Measurements from ENCODE around the gene TTLL3.

TTLL3 gene

DNA sequence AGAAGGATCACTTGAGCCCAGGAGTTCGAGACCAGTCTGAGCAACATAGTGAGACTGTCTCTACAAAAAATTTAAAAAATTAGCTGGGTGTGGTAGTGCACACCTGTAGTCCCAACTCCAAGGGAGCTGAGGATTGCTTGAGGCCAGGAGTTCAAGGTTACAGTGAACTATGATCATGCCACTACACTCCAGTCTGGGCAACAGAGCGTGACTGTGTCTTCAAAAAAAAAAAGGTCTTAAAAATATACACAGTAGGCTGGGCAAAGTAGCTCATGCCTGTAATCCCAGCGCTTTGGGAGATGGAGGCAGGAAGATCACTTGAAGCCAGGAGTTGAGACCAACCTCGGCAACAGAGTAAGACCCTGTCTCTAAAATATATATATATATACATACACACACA, 29.2 kb upstream of the TTLL3 start:
- DNase-seq (ENCODE audit: low read depth, low spot score) = no peak

DNA sequence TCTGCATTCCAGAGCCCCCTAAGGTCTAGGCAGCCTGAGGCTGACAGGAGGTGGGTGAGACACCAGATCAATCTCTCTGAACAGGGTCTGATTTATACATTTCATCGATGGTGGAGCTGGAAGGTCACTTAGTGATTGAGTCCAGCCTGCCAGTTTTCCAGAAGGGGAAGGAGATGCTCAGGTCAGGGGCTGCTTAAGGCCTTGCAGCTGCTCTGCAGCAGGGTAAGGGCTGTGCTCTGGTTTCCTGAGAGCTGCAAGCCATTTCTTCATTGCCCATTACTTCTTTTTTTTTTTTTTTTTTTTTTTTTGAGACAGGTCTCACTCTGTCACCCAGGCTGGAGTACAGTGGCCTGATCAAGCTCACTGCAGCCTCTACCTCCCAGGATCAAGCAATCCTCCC, 28.5 kb upstream of the TTLL3 start:
- no peak for DNase-seq (ENCODE audit: low read depth, low spot score)

DNA sequence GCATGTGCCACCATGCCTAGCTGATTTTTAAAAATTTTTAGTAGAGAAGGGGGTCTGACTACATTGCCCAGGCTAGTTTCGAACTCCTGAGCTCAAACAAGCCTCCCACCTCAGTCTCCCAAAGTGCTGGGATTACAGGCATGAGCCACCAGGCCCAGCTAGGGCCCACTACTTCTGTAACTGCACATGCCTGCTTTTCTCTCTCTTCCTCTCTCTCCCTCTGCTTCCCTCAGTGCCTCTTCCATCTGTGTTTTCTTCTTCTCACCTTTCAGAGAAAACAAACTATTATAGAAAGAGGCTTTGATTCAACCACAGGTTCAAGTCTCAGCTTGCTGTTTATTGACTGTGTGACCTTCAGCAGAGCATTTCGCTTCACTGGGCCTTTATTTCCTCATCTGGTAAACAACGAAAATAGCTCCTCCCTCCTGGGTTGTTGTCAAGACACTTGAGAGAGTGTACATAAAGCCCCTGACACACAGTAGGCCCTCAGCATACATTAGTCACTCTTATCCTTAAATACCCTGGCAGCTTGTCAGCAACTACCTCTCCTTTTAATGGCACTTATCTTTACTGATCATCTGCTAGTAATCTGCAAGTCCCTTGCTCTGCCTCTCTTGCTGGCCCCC, 28.0 kb upstream of the TTLL3 start:
- DNase-seq (ENCODE audit: low read depth, low spot score) = no peak

DNA sequence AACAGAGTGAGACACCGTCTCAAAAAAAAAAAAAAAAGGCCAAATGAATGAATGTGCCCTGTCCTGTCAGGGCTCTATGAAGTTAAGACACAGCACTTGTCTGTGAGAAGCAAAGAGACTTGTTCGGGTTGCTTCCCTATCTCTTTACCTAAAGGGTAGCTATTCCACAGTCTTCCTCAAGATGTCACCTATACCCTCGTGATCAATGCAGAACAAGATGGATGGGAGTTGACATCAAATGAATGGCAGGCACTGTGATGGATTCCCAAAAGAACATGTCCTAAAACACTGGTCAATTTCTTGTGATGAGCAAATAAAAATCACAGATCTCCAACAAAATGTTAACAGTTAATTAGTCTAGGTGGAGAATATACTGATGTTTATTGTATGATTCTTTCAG, 27.3 kb upstream of the TTLL3 start:
- DNase-seq (ENCODE audit: low read depth, low spot score) = no peak

DNA sequence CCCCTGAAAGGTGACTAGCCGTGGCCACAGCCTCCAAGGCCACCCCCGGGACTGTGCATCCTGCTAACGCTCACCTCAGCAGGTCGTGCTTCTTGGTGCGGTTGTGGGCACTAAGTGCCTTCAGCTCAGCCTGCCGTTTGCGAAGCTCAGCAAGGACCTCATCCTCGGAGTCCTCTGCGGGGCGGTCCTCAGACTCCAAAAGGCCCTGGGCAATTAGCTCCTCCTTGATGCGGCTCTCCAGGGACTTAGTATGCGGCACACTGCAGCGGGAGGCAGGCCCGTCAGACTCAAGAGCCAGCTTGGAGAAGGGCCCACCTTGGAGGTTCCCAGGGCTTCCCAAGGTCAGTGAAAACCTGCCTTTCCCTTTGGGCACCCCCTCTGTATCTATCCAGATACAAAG, 26.1 kb upstream of the TTLL3 start:
- DNase-seq (ENCODE audit: low read depth, low spot score) = no peak

DNA sequence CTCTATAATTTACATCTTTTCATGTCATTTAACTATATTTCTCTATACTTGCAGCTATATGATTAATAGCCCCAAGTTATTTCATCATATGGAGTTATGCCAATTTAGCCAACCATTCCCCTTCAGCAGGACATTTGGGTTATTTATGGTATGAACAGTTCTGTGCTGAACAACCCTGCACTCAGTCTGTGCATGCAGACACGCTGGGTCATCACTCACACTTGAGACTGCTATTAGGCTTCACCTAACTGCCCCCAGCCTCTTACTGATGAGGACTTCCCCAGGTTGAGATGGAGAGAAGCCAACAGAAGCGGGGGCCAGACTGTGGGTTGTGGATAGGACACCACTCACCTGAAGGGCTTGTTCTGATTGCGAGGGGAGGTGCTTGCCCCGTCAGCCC, 25.1 kb upstream of the TTLL3 start:
- no peak for DNase-seq (ENCODE audit: low read depth, low spot score)

DNA sequence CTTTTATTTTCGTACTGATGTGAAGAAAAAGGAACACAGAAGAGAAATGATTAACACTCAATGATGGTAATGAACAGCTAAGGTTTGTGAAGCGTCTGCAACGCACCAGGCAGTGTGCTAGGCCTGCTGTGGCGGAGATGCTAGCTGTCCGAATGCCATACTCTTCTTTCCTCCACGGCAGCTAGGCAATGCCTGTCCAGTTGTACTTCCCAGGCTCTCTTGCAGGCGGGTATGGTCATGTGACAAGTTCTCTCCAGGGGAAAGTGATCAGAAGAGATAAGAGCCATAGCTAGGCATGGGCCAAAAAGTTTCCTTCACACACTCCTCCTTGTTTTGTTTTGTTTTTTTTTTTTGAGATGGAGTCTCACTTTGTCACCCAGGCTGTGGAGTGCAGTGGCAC, 24.5 kb upstream of the TTLL3 start:
- DNase-seq (ENCODE audit: low read depth, low spot score) = no peak

DNA sequence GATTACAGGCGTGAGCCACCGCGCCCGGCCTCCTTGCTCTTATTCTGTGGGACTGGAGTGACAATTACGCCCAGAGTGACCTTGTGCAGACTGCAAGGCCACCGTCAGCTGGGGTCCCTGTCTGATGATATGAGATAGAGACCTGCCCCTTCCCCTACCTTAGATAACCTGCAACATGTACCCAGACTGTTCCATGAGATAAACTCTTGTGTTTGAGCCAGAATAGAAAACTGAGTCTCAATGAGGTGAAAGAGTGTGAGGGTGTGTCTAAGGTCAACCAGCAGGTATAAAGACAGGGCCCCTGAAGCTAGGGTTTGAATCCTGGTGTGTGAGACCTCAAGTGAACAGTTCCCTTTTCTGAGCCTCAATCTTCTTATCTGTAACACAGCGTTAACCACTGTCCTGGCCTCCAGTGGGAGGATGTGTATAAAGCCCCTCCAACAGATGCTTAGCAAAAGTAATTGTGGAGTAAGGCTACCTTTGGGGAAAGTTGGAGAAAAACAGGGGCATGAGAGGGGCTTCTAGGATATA, 23.8 kb upstream of the TTLL3 start:
- no peak for DNase-seq (ENCODE audit: low read depth, low spot score)

DNA sequence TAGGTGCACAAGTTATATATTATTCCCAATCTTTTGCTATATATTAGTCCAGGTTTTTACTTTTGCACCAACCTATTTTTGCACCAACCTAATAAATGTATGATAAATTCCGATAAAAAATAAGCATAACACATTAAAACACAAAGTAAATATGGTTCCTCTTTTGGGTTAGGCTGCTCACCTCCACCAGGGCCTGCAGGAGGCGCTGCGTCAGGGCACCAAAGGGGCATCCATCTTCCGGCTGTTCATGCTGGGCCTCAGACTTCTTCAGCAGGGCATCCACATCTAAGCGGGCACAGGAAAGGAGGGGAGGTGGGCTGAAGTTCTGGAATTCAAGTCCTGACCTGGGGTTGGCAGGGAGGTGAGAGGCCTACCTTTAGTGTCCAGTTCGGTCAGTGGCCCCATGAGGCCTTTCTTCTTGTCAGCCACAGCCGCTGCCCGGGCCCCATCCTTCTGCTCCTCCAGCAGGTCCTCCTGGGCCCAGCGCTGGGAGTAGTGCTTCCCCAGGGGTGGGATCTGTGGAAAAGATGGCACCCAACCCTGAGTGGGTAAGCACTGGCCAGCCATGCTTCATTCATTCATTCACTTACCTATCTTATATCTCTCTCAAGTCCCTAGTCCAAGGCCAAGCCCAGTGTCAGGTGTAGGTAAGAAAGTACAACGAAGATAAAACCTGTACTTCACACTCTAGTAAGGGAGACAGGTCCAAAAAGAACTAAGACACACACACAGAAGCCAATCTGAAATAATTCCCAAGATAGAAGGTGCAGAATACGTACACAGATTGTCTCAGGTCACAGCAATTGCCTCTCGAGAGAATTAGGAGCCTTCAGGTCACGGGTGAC, 23.0 kb upstream of the TTLL3 start:
- no peak for DNase-seq (ENCODE audit: low read depth, low spot score)

DNA sequence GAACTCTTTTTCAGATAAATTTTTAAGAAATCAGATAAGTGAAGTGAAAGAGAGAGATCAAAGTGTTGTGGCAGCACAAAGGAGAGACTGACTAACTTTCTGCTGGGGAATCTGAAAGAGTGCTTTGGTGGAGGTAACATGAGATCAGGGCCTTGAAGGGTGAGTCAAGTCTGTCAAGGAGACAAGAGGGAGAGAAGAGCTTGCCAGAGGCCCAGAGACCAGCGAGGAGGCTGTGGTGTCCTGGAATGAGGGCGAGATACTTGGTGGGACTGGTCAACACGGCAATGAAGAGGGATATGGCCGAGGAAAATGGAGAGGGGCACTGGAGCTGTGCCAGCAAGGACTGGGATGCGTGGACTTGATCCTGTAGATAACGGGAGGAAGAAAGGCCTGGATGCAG, 22.3 kb upstream of the TTLL3 start:
- DNase-seq (ENCODE audit: low read depth, low spot score) = peak; percentile 25

DNA sequence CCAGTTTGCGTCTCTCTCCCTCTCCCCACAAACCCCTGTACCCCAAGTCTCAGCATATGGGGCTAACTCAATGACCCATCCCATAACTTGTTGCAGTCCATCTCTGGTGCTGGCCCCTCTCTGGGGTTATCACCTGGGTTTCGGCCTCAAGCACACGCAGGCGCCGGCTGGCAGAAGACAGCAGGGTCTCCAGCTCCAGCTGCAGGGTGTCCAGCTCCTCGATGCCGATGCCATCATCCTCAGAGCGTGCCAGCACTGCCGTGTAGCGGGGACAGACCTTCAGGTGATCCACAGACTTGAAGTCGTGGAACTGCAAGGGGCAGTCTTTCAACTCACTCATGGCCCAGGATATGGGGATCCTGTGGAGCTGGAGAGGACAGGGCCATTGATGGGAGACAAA, 18.9 kb upstream of the TTLL3 start:
- DNase-seq (ENCODE audit: low read depth, low spot score) = no peak

DNA sequence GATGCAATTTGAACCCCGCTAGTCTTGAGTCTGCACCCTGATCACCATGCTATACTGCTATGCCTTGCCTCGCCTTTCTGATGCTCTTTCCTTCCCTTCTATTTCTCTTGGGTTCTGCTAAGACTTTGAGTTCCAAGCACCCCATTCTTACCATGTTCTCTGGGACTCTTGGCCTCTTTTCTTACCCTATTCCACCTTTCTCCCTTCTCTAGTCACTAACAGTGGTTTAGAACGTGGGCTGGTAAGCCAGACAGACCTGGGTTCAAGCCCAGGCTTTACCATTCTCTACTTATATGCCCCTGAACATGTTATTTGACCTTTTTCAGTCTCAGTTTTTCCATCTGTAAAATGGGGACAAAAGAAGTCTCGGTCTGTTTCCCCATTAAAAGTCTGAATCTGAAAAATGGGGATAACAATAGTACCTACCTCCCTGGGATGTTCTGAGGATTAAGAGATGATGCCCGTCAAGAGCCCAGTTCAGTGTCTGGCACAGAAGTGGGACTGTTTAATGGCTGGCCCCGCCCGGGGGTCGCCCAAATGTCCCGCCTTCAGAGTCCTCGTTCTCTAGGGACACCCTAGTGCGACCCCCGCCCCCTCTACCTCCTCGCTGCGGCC, 18.2 kb upstream of the TTLL3 start:
- DNase-seq (ENCODE audit: low read depth, low spot score) = no peak

DNA sequence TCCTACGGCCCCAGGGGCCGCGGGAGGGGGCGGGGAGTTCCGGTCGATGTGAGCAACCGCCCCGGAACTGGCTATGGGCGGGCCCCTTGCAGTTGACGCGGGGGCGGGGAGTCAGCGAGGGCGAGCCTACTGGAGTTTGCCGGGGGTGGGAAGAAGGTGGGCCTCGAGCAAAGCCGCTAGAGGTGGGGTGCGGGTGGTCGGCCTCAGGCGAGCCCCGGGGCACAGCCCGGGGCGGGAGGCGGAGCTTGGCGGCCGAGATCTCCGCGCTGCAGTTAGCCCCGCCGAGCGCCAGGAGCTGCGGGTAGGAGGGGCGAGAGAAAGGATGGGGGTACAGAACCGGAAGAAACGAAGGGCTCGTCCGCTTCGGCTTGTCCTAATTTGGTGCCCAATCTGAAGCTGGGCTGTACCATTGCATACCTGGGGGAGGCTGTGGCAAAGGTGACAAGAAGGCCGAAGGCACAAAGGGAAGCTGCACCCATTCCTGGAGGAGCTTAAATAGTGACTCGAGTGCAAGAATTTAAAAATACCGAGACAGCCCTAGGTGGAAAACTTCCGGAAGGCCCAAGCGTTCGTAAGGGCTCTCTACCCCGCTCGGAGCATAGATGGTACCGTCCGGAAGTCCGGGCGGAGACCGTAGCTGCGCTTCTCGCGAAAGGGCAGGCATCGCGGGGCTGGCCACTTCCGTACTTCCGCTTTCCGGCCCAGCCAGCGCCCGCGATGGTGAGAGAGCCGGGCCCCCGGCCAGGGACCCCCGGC, 17.5 kb upstream of the TTLL3 start, which contains the start of the genes ARPC4 and TADA3:
Gene ARPC4 (plus strand): TSS at position 678 of the 756 bp plus-strand sequence. CDS start 40 bp downstream, at position 718.
Gene TADA3 (minus strand): TSS at position 69 of the 756 bp plus-strand sequence. CDS start 1,007 bp downstream, outside the sequence.
- peak; percentile 97 for DNase-seq (ENCODE audit: low read depth, low spot score)

DNA sequence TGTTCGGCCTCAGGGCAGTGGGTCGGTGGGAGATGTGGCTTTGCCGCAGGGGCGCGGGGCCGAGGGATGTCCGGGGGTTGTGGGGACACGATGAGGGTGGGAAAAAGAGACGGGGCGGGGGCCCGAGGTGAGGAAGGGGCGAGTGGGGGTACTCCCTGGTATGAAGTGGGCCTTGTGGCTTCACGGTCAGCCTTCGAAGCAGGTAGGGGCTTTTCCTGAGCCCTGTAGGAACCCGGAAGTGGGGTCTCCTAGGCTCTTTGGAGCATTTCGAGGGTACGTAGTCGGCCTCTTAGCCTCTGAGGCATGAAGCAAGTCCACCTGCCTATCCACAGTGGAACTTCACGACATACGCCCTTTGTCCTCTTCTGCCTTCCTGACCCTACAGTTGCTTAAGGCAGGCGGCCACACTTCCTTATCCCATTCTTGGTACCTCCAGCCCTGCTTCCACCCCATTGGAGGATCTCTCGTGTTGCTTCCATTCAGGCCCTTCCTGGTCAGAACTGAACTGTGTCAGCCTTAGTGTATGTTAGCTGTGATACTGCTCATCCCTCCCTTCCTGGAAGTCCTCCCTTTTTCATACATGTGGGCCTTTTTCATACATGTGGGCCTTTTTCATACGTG, 16.8 kb upstream of the TTLL3 start:
- DNase-seq (ENCODE audit: low read depth, low spot score) = peak; percentile 58

DNA sequence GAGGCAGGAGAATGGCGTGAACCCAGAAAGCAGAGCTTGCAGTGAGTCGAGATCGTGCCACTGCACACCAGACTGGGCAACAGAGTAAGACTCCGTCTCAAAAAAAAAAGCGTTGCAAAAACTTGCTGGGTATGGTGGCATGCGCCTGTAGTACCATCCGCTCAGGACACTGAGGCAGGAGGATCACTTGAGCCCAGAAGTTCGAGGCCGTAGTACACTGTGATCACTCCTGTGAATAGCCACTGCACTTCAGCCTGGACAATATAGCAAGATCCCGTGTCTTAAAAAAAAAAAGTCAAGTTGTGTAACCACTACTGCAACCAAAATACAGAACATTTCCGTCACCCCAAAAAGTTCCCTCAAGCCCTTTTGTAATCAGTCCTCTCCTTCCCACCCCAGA, 15.7 kb upstream of the TTLL3 start:
- no peak for DNase-seq (ENCODE audit: low read depth, low spot score)

DNA sequence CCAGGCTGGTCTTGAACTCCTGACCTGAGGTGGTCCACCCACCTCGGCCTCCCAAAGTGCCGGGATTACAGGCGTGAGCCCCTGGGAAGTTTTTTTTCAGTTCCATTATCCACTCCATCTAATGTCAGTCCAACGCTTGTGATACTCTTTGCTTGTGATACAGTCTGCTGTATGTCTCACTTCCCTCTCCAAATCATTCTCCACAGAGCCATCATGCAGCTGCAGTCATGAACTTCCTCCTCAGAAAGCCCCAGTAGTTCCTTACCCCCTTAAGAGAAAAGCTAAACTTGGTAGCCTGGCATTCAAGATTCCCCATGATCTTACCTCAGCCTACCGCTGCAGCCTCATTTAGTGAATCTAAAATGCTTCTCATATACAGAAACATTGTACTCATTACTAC, 14.9 kb upstream of the TTLL3 start:
- no peak for DNase-seq (ENCODE audit: low read depth, low spot score)

DNA sequence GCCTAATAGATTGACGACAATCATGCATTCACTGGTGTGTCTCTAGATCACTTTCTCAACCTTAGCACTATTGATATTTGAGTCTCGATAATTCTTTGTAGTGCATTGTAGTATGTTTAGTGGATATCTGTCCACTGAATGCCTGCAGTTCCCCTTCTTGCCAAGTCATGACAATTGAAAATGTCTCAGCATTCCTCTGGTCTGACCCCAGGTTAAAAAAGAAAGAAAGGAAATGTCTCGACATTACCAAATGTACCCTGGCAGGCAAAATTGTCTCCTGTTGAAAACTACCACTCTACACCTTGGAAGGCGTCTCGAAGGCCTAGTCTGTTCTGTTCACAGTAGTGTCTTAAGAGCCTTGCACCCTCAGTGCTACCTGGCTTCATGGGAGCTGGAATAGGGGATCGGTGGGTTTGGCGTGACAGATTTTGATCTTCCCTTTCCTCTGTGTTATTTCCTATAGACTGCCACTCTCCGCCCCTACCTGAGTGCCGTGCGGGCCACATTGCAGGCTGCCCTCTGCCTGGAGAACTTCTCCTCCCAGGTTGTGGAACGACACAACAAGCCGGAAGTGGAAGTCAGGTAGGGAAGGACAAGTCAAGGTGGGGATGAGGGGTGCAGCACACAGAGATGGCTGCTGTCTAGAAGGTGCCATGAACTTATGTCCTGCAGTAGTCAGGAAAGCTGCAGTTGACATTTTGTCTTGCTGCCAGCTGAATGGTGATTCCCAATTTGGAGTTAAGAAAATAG, 12.7 kb upstream of the TTLL3 start:
- DNase-seq (ENCODE audit: low read depth, low spot score) = no peak

DNA sequence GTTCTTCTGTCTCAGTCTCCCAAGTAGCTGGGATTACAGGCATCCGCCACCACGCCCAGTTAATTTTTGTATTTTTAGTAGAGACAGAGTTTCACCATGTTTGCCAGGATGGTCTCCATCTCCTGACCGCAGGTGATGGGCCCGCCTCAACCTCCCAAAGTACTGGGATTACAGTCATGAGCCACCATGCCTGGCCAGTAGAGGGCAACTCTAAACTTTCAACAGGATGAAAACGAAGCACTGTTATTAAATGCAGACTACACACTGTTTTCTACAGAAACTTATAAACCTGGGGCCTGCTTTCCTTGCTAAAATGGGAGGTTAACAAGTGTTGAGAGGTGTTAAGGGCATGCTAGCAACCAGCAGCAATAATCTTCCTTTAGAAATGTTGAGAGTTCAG, 9.5 kb upstream of the TTLL3 start:
- DNase-seq (ENCODE audit: low read depth, low spot score) = no peak

DNA sequence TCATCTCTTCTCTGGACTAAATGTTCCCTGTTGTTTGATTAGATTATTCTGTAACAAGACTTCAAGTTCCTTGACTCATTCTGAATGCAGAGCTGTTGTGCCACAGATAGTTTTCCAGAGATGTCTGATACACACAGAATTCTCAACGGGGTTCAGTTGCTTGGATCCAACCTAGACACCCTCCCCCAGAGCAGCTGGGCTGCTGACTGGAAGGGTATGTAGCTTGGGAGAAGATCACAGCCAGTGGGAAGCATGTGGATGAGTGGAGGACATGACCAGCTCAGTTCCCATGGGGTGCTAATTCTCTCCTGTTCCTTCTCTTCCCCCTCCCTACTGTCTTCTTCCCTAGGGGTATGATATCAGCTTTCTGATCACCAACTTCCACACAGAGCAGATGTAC, 6.6 kb upstream of the TTLL3 start:
- DNase-seq (ENCODE audit: low read depth, low spot score) = no peak

DNA sequence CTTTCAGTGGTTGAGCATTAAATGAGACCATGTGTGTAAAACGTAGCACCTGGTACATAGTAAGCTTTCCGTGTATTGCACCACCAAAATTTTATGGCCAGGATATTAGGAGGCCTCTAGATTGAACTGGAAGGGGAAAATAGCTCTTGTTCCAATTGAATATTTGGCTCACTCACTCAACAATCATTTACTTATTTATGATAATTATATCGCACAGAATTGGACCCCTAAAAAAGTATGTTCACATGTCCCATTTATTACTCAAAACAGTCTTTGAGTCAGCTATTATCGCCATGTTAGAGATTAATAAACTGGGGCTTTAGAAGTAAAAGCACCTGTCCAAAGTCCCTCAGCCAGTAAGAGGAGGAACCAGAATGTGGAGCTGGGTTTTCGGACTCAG, 5.1 kb upstream of the TTLL3 start:
- no peak for DNase-seq (ENCODE audit: low read depth, low spot score)

DNA sequence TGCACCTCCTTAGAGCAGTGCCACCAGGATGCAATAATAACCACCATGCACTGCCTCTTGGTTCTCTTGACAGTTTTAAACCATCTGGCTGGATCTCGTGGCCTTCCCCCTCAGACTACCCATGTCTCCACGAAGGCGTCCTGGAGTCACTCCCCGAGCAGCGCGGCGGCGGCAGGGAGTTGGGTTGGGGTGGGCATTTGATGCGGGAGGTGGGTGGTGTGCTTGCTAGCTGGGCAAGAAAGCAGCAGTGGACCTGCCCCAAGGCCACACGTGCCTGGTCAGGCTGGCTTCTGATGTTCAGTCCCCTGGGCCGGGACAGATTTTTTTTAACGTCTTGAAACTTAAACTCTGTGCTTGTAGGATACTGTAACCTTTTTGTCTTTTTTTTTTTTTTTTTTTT, 3.9 kb upstream of the TTLL3 start:
- no peak for DNase-seq (ENCODE audit: low read depth, low spot score)
